B cell (primary cell): ENCODE data around the gene CTBP2. TPM values are rescaled to one million over a fixed set of nuclear protein-coding genes. Genes with fewer than 3 reads are reported as not detected.

Experiments used
- ATAC-seq: fragments of 200-7000 bp; cut with Tn5 transposase; one replicate; pipeline ENCODE4 v1.10.0; 2021; ENCODE audit warnings: low read depth, mild to moderate bottlenecking, moderate number of reproducible peaks, moderate library complexity
- CTCF ChIA-PET: fragments of 350-600 bp; sonication (Branson Sonifier 250); formaldehyde crosslinking; loops from one replicate; lab custom pipeline; 2021; ENCODE audit warnings: antibody characterized with exemption, inconsistent platforms; lab: Charles Lee
- POLR2A ChIA-PET: fragments of 350-600 bp; sonication (Branson Sonifier 250); formaldehyde crosslinking; loops from one replicate; lab custom pipeline; 2021; ENCODE audit warnings: antibody characterized with exemption; lab: Charles Lee
- DNase-seq: peaks from one replicate; pipeline ENCODE4 v3.0.0; 2013
- H2AFZ ChIP-seq: 2 replicates; pipeline ENCODE4 v1.6.1; 2012; ENCODE audit warnings: mild to moderate bottlenecking, low read depth, low read length; ENCODE audit not compliant: insufficient read depth, poor library complexity, severe bottlenecking
- H3K27ac ChIP-seq, 2 donors: 1 replicate in 1 of 2; 2 replicates in 1 of 2; pipeline ENCODE4 v1.5.1; 2012 to 2013; ENCODE audit warnings: low read length in 2 of 2, mild to moderate bottlenecking in 2 of 2, moderate library complexity in 1 of 2
- H3K27me3 ChIP-seq, 4 experiments: fragments of 200-600 bp in 1 of 4; sonication (generic) in 1 of 4; replicated peaks in 1 of 4; 1 replicate in 2 of 4; 2 replicates in 2 of 4; pipeline versions ENCODE4 v1.6.1 to v1.7.0; 2013 to 2016; ENCODE audit warnings: low read length in 3 of 4, mild to moderate bottlenecking in 2 of 4, mixed read lengths in 1 of 4, moderate library complexity in 1 of 4; ENCODE audit not compliant: insufficient read depth in 4 of 4, control insufficient read depth in 3 of 4; ENCODE audit errors: control extremely low read depth in 1 of 4
- H3K36me3 ChIP-seq, 2 experiments: replicated peaks in 1 of 2; 1 replicate in 1 of 2; 2 replicates in 1 of 2; pipeline versions ENCODE4 v1.6.1 to v1.7.1; 2013; ENCODE audit warnings: low read length in 1 of 2; ENCODE audit not compliant: insufficient read depth in 2 of 2, control insufficient read depth in 1 of 2; ENCODE audit errors: control extremely low read depth in 1 of 2, extremely low read depth in 1 of 2
- H3K4me1 ChIP-seq, 2 donors: fragments of 200-600 bp in 1 of 2; sonication (generic) in 1 of 2; 1 replicate in 1 of 2; 2 replicates in 1 of 2; pipeline versions ENCODE4 v1.5.1 to v1.6.1; 2013 to 2017; ENCODE audit warnings: low read length in 2 of 2; ENCODE audit not compliant: control insufficient read depth in 2 of 2, insufficient read depth in 2 of 2
- H3K4me2 ChIP-seq: replicated peaks from 2 replicates; pipeline ENCODE3; 2012; ENCODE audit warnings: mild to moderate bottlenecking, low read depth, low read length; ENCODE audit not compliant: poor library complexity, severe bottlenecking
- H3K4me3 ChIP-seq, 5 experiments: fragments of 200-600 bp in 1 of 5; sonication (generic) in 1 of 5; 1 replicate in 3 of 5; 2 replicates in 2 of 5; pipeline versions ENCODE4 v1.5.1 to v1.7.0; 2011 to 2016; ENCODE audit warnings: low read length in 4 of 5, mild to moderate bottlenecking in 4 of 5, low read depth in 2 of 5, control low read depth in 1 of 5, moderate library complexity in 1 of 5; ENCODE audit not compliant: insufficient read depth in 1 of 5; ENCODE audit errors: control extremely low read depth in 1 of 5, extremely low read depth in 1 of 5
- H3K79me2 ChIP-seq: fragments of 200-600 bp; sonication (generic); one replicate; pipeline ENCODE4 v1.6.0; 2016; ENCODE audit warnings: low read length; ENCODE audit not compliant: control insufficient read depth, insufficient read depth
- H3K9ac ChIP-seq: fragments of 200-600 bp; sonication (generic); 2 replicates; pipeline ENCODE4 v1.6.1; 2017; ENCODE audit warnings: mild to moderate bottlenecking, low read length, moderate library complexity
- H3K9me3 ChIP-seq, 3 donors: one replicate each; pipeline versions ENCODE4 v1.6.1 to v1.7.1; 2013; ENCODE audit warnings: low read length in 2 of 3; ENCODE audit not compliant: control insufficient read depth in 2 of 3, insufficient read depth in 1 of 3; ENCODE audit errors: control extremely low read depth in 1 of 3
- H4K20me1 ChIP-seq: 2 replicates; pipeline ENCODE4 v1.6.0; 2012; ENCODE audit warnings: mild to moderate bottlenecking, low read length; ENCODE audit not compliant: insufficient read depth, control insufficient read depth, poor library complexity, severe bottlenecking
- H3K27ac Mint-ChIP-seq: one replicate; pipeline ENCODE4 v1.8.0; 2021; ENCODE audit warnings: mixed read lengths
- H3K27me3 Mint-ChIP-seq: one replicate; pipeline ENCODE4 v1.8.0; 2021; ENCODE audit warnings: mixed read lengths
- H3K4me1 Mint-ChIP-seq: one replicate; pipeline ENCODE4 v1.8.0; 2021; ENCODE audit warnings: mixed read lengths
- H3K4me3 Mint-ChIP-seq: one replicate; pipeline ENCODE4 v1.8.0; 2021; ENCODE audit warnings: mixed read lengths
- H3K9me3 Mint-ChIP-seq: one replicate; pipeline ENCODE4 v1.8.0; 2022; ENCODE audit warnings: mixed read lengths; ENCODE audit not compliant: insufficient read depth
- CTCF ChIP-seq: fragments of 200-600 bp; IDR thresholded peaks from one replicate; pipeline ENCODE4 v1.8.0; 2022; ENCODE audit warnings: antibody characterized with exemption, mild to moderate bottlenecking
- EZH2 ChIP-seq: IDR thresholded peaks from 2 replicates; pipeline ENCODE4 v1.6.1; 2012; ENCODE audit warnings: borderline replicate concordance, low read depth, mild to moderate bottlenecking, moderate library complexity, low read length; ENCODE audit not compliant: insufficient read depth, poor library complexity, severe bottlenecking
- WGBS: methylation state at CpG from one replicate; pipeline ENCODE4 v1.1.5; 2013; ENCODE audit warnings: missing lambda C conversion rate; ENCODE audit not compliant: insufficient coverage; 5-methylcytosine and 5-hydroxymethylcytosine counted together
- intact Hi-C: fragments of 100-400 bp; cut with micrococcal nuclease; formaldehyde crosslinking; loops from one replicate; pipeline ENCODE4 v1.10.0; 2022
- polyA plus RNA-seq: library from polyadenylated mRNA; depleted of rRNA; stranded (reverse); fragments of >200 nt; gene quantifications from 2 replicates; pipeline ENCODE4 v1.2.3, GENCODE V29; 2012
- total RNA-seq, 2 donors: library from RNA; stranded (reverse); fragments of 120-200 nt in 1 of 2; gene quantifications; 1 replicate in 1 of 2; 2 replicates in 1 of 2; pipeline versions ENCODE4 v1.2.3 to v1.2.4, GENCODE V29; 2013 to 2022

Gene CTBP2
- total and polyA plus RNA-seq, 2 donors (not counting 1 experiment from before 2014, with no cell fraction given), result 0.39 to 0.85 TPM

DNA sequence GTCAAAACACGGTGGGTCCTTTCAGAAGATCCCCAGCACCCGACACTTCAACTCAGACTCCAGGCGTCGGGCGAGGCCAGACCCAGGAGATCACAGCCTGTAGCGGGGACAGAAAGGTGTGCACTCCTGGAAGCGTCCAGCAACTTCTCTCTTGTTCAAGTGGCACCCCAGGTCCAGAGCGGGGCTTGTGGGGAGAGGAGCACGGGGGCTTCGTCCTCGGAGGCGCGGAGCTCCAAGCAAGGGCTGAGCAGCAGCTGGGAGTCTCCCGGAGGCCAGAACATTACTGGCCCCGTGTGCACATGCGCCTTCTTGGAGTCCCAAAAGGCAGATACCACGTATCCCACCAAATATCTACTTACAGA is 163.5 kb downstream of the CTBP2 start:
- H4K20me1 ChIP-seq, result no peaks in the 10 kb centered on the region
- peaks cover 0 to 3% (median 0%) of the 10 kb centered on the region in 3 donors for H3K9me3 ChIP-seq
- ChIA-PET POLR2A (no interaction called here), CTCF (no interaction called here)
- WGBS, result 98% methylated on average over 15 of the region's 17 CpGs
- DNase-seq (no peak), ATAC-seq (no peak)
- H3K36me3 ChIP-seq, result no peaks in the 10 kb centered on the region
- no peak overlapping the region for H3K4me3 ChIP-seq
- no peaks in the 10 kb centered on the region for H3K4me1 ChIP-seq
- no peak overlapping the region for H3K27ac ChIP-seq
- H3K9me3 Mint-ChIP-seq, result no peaks in the 10 kb centered on the region
- no peak overlapping the region for H3K9ac ChIP-seq
- H3K4me2 ChIP-seq, result no peak overlapping the region
- intact Hi-C loops, result no loop called here
- no peak for TF ChIP-seq CTCF
- no peak for TF ChIP-seq EZH2
- H3K79me2 ChIP-seq, result no peaks in the 10 kb centered on the region
- H3K4me1 Mint-ChIP-seq, result no peaks in the 10 kb centered on the region
- no peak overlapping the region for H2AFZ ChIP-seq
- H3K27me3 Mint-ChIP-seq, result no peaks in the 10 kb centered on the region
- no peak overlapping the region for H3K27ac Mint-ChIP-seq
- H3K27me3 ChIP-seq, result no peaks in the 10 kb centered on the region
- no peak overlapping the region for H3K4me3 Mint-ChIP-seq

DNA sequence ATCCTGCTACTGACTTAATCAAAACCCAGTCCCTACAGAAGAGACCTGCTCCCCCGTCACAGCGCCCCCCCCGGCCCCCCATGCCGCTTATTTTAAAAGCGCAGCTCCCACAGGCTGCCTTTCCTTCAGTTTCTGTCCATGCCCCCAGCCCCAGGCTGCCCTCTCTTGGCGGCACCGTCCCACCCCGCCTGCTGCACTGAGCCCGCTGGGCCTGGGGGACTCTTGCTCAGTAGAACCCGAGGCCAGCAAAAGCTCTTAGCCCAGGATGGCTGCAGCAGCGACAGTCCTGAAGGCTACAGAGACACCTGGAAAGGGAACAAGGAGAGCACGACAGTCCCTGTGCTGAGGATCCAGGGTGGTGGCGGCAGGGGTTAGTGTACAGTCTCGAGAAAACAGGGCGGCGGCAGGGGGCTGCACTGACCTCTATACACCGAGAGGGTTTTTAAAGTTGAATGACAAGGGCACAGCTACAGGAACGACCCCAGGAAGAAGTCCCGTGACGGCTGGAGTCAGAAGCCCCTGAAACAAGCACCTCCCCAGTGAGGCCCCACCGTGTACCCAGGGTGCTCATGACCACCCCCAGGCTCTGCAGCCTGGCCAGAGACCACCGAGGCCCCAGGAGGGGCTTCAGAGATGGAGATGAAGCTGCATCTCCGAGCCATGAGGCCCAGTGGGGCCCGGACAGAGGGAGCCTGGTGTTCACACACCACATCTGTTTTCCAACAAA is 164.1 kb downstream of the CTBP2 start:
- no peak overlapping the region for H3K27ac ChIP-seq
- TF ChIP-seq EZH2, result no peak
- no peak for TF ChIP-seq CTCF
- ChIA-PET CTCF (no interaction called here), POLR2A (no interaction called here)
- Mint-ChIP-seq H3K4me1 (no peaks in the 10 kb centered on the region), H3K27me3 (no peaks in the 10 kb centered on the region), H3K27ac (no peak overlapping the region), H3K9me3 (no peaks in the 10 kb centered on the region), H3K4me3 (no peak overlapping the region)
- intact Hi-C loops, result no loop called here
- no peak overlapping the region for H3K9ac ChIP-seq
- WGBS, result 98% methylated on average over 24 of the region's 24 CpGs
- H3K36me3 ChIP-seq, result no peaks in the 10 kb centered on the region
- no peak overlapping the region for H3K4me3 ChIP-seq
- H4K20me1 ChIP-seq, result no peaks in the 10 kb centered on the region
- H3K4me1 ChIP-seq, result no peaks in the 10 kb centered on the region
- no peak for DNase-seq
- H3K9me3 ChIP-seq, result peaks cover 0 to 3% (median 0%) of the 10 kb centered on the region in 3 donors
- H3K4me2 ChIP-seq, result no peak overlapping the region
- H3K79me2 ChIP-seq, result no peaks in the 10 kb centered on the region
- ATAC-seq, result no peak
- no peaks in the 10 kb centered on the region for H3K27me3 ChIP-seq
- no peak overlapping the region for H2AFZ ChIP-seq
